K562 treated with DMSO at 1 percent for 24 hours (cell line): ENCODE results near the gene NXF2. TPM values are rescaled to one million over a fixed set of nuclear protein-coding genes. Genes with fewer than 3 reads are reported as not detected.

Experiments
- total RNA-seq: library from RNA; unstranded; fragments of 300-600 nt; gene quantifications from 2 replicates; pipeline ENCODE4 v1.2.3, GENCODE V29; 2022; ENCODE audit warnings: low read depth; ENCODE audit not compliant: insufficient read depth

The NXF2 gene
- total RNA-seq = 7.6 and 14.1 TPM in 2 replicates

GRCh38 chrX:102246893-102247292, at the start of gene NXF2:
TSS of gene NXF2 (plus strand) at chrX:102247167. CDS start at chrX:102307079, 59,912 bp downstream.

GRCh38 chrX:102214986-102215385, 32.0 kb upstream of the NXF2 start, which contains the start of gene TCP11X1:
TSS of gene TCP11X1 (plus strand) at chrX:102215301.

Other genes with a start within 250 kb of the NXF2 start
- gene TCEAL2, start 121.5 kb upstream of the NXF2 start, total RNA-seq = not detected in 2 replicates
- gene TCEAL6, start 104.7 kb upstream of the NXF2 start, total RNA-seq = not detected in 2 replicates
- 5.7 and 6.2 TPM in 2 replicates for gene BEX5, start 91.2 kb upstream of the NXF2 start, total RNA-seq
- gene TCP11X1, start 31.9 kb upstream of the NXF2 start, total RNA-seq = not detected in 2 replicates
- gene NXF2B, start 192.8 kb downstream of the NXF2 start, total RNA-seq = 14.3 and 23.3 TPM in 2 replicates
- not detected in 2 replicates for gene TCP11X2, start 224.6 kb downstream of the NXF2 start, total RNA-seq